B cell (primary cell): ENCODE measurements around the gene DIP2A.

ENCODE experiments used
- EZH2 ChIP-seq: IDR thresholded peaks from 2 replicates; pipeline ENCODE4 v1.6.1; 2012; ENCODE audit warnings: borderline replicate concordance, low read depth, mild to moderate bottlenecking, moderate library complexity, low read length; ENCODE audit not compliant: insufficient read depth, poor library complexity, severe bottlenecking
- TF ChIP-seq, protein P1 (sequence below): fragments of 200-600 bp; IDR thresholded peaks from one replicate; pipeline ENCODE4 v1.8.0; 2022; ENCODE audit warnings: antibody characterized with exemption, mild to moderate bottlenecking

DNA sequence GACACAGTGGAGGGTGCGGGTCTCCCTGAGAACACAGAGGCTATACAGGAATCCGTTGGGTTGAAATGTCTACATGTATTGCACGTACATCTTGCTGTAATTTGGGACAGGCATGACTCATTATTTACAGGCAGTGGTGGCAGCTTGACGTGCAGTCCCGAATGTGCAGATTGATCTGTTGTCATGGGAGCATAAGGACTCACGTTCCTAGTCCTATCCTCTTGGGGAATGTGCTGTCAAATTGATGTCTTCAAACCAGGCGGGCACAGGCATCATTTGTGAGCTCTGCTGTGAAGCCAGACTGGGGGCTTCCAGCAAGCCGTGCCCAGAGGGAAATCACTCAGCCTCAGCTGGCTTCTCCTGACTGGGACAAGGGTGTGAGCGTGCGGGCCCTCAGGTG lies 105.7 kb downstream of the DIP2A start:
- TF ChIP-seq EZH2 = no peak
- TF ChIP-seq, protein P1, sequence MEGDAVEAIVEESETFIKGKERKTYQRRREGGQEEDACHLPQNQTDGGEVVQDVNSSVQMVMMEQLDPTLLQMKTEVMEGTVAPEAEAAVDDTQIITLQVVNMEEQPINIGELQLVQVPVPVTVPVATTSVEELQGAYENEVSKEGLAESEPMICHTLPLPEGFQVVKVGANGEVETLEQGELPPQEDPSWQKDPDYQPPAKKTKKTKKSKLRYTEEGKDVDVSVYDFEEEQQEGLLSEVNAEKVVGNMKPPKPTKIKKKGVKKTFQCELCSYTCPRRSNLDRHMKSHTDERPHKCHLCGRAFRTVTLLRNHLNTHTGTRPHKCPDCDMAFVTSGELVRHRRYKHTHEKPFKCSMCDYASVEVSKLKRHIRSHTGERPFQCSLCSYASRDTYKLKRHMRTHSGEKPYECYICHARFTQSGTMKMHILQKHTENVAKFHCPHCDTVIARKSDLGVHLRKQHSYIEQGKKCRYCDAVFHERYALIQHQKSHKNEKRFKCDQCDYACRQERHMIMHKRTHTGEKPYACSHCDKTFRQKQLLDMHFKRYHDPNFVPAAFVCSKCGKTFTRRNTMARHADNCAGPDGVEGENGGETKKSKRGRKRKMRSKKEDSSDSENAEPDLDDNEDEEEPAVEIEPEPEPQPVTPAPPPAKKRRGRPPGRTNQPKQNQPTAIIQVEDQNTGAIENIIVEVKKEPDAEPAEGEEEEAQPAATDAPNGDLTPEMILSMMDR = no peak
